Tibial nerve (tissue), 3 donors: Measurements from ENCODE around the gene IRF8.

Experiments used
- CTCF ChIP-seq, 5 experiments: fragments of 200-600 bp in 3 of 5; fragments of 450-650 bp in 2 of 5; sonication (generic) in 3 of 5; IDR thresholded peaks; one replicate each; pipeline ENCODE4 v1.5.1; 2016 to 2019; ENCODE audit warnings: antibody characterized with exemption in 5 of 5, mild to moderate bottlenecking in 3 of 5, moderate library complexity in 2 of 5
- POLR2A ChIP-seq, 2 donors: fragments of 450-650 bp; IDR thresholded peaks; one replicate each; pipeline ENCODE4 v1.6.1; 2017; ENCODE audit warnings: antibody characterized with exemption in 2 of 2, mild to moderate bottlenecking in 2 of 2, moderate library complexity in 2 of 2

DNA sequence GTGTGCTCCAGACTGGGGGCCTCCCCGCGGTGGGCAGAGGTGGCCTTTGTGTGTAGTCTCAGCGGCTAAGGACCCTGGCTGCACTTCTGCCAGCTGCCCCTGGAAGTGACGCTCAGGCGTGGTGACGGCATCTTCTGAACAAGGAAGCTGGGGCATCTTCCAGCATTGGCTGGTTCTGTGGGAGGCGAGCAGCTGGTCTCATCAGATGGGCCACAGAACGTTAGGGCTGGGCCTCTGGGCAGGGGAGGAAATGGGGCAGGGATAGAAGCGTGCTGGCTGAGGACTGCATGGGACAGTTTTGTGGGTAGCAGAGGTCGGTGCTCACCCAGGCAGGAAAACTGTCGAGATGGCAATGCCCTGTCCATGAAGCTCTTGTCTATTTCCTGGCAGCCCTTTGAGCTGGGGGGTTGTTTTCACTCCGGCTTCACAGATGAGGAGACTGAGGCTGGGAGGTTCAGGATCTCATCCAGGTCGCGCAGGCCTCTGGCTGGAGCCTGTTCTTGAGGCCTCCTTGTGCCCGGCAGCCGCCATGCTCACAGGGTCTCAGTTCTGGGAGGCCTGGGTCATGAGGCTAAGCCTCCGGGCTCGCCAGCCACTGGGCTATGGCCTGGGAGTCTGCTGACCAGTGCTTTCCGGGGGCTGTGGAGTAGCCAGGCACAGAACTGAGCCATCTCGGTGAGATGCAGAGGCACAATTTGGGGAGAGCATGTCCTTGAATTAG, 16.3 kb downstream of the IRF8 start:
- no peak for TF ChIP-seq CTCF (IDR thresholded peaks at IDR 0.05)
- TF ChIP-seq POLR2A (IDR thresholded peaks at IDR 0.05): no peak
